Measurements from ENCODE around the gene DNAH1. TPM values are rescaled to one million over a fixed set of nuclear protein-coding genes. Genes with fewer than 3 reads are reported as not detected.

Gene DNAH1
- polyA plus RNA-seq, 1 donor, result 6.2 TPM

- no peak for DNase-seq
Observed at GRCh38 chr3:52359116-52359855, 43.2 kb downstream of the DNAH1 start.

DNA sequence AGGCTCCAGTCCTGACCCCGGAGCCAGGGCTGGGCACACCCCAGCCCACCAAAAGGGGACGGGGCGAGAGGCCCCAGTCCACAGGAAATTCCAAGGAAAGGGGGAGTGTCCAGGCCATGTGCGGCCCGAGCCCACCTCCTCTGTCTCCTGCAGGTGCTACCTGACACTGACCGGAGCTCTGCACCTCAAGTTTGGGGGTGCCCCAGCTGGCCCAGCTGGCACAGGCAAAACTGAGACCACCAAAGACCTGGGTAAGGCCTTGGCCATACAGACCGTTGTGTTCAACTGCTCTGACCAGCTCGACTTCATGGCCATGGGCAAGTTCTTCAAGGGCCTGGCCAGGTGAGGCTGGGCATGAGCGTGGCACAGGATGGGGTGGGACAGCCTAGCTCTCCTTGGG lies 44.9 kb downstream of the DNAH1 start:
- DNase-seq, result no peak

GRCh38 chr3:52361454-52361853 lies 45.3 kb downstream of the DNAH1 start:
- no peak for DNase-seq

GRCh38 chr3:52361898-52362297 lies 45.8 kb downstream of the DNAH1 start:
- DNase-seq, result no peak

GRCh38 chr3:52364322-52365035 lies 48.4 kb downstream of the DNAH1 start:
- DNase-seq, result no peak

DNA sequence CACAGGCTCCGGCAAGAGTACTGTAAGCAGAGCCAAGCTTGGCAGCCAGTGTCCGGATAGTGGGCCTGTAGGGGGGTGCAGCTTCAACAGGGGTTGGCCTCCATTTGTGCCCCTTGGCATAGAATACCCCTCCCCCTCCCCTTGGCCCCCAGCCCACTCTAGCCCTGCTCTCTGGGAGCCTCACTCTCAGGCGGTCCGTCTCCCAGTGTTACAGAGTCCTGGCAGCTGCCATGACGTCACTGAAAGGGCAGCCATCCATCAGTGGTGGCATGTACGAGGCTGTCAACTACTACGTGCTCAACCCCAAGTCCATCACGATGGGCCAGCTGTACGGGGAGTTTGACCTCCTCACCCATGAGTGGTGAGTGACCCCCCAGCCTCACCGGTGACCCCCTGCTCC lies 50.4 kb downstream of the DNAH1 start:
- DNase-seq, result no peak

DNA sequence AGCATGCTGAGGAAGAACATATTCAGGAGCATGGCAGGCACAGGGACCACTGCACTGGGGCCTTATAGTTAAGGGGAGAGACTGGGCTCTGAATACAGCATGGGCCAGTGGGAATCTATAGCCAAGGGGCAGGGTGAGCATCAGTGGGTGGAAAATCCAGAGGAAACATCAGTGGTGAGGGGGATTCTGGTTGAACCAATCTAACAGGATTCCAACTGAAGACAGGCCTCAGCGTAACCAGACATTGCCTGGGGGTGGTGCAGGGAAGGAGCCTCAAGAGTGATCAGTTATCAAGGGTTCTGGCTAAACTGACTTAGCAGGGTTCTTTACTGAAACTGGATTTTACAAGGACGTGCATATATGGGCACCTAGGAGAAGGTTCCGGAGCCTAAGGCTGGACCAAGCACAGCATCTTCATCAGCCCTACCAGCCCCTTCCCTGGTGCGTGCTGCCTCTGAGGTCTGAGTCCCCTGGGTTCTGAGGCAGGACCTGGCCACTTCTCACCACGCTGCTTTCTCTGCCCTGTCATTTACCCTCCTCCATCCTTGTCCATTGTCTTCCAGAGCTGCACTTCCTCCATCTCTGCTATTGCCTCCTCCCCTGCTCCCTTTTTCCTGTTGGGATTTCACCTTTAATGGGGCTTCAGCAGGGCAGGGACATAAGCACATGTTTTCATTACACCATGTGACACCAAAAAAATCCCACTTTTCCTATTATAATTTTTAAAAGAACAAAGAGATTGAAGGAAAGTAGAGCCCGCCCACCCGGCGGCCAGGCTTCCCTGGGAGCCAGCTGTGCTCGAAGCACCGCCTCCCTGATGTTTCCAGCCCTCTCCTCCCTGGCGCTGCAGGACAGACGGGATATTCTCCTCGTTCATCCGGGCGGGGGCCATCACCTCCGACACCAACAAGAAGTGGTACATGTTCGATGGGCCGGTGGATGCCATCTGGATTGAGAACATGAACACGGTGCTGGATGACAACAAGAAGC lies 52.1 kb downstream of the DNAH1 start:
- no peak for DNase-seq

DNA sequence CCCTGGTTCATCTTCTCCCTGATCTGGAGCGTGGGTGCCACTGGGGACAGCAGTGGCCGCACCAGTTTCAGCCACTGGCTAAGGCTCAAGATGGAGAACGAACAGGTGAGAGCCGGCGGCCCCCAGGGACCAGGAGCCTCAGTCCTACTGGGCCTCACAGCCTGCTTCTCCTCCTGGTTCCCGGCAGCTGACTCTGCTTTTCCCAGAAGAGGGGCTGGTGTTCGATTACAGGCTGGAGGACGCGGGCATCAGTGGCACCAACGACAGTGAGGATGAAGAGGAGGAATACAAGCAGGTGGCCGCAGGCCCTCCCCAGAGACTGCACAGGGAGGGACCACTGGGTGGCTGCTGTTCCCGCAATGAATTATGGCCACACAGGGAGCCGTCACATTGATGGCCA lies 54.4 kb downstream of the DNAH1 start:
- no peak for DNase-seq

DNA sequence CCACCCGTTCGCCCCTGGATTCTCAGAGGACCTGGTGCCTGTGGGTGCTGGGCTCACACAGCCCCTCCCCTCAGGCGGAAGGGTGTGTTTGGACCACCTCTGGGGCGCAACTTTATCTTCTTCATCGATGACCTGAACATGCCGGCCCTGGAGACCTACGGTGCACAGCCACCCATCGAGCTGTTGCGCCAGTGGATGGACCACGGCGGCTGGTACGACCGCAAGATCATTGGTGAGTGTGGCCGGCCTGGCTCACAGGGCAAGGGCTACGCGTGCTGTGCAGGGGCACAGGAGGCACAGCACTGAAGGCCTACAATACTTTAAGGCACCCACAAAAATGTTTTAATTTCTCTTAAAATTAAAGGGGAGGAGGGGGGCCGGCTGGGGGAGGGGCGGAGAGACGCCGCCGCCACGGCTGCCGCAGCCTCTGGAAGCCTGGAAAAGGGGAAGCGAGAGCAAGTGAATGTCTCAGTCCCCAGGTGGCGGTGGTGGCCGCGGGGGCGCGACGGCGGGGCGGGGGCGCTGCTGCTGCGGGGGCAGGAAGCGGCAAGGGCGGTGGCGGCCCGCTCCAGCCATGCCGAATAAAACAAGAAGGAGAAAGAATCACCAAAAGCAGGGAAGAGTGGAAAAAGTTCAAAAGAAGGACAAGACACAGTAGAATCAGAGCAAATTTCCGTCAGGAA lies 56.8 kb downstream of the DNAH1 start:
- DNase-seq, result no peak

DNA sequence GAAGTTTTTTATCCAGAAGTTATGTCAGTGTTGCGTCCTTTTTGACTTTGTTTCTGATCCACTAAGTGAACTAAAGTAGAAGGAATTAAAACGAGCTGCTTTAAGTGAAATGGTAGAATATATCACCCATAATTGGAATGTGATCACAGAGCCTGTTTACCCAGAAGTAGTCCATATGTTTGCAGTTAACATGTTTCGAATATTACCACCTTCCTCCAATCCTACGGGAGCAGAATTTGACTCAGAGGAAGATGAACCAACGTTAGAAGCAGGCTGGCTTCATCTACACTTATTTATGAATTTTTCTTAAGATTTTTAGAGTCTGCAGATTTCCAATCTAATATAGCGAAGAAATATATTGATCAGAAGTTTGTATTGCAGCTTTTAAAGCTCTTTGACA lies 57.6 kb downstream of the DNAH1 start:
- DNase-seq, result no peak

- no peak for DNase-seq
Observed at GRCh38 chr3:52374173-52374572, 58.1 kb downstream of the DNAH1 start.

- DNase-seq, result no peak
Observed at GRCh38 chr3:52379610-52380009, 63.5 kb downstream of the DNAH1 start.

GRCh38 chr3:52380023-52380422 lies 63.9 kb downstream of the DNAH1 start:
- no peak for DNase-seq

DNA sequence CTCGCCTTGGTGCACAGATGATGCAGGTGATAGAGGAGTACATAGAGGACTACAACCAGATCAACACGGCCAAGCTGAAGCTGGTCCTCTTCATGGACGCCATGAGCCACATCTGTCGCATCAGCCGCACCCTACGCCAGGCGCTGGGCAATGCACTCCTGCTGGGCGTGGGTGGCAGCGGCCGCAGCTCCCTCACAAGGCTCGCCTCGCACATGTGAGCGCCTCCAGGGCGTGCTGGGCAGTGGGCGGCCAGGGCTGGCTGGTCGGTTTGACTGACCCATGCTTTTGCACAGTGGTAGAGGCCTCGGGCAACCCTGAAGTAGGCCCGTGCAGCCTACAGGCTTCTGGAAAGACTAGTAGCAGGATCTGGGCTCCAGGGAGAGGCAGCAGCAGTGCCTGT lies 65.5 kb downstream of the DNAH1 start:
- DNase-seq, result no peak

DNA sequence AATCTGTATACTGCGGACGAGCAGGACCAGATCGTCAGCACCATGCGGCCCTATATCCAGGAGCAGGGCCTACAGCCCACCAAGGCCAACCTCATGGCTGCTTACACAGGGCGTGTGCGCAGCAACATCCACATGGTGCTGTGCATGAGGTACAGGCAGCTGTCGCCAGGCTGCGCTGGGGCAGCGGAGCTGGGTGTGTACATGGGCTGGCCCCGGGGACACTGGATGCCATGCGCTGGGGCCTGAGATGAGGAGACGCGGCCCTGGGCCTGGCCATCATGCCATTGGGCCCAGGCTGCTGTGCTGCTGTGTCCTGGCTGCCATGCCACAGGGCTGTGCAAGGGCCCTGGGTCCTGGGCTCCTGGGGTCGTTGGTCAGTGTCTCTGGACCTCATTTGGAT lies 67.3 kb downstream of the DNAH1 start:
- DNase-seq, result no peak

DNA sequence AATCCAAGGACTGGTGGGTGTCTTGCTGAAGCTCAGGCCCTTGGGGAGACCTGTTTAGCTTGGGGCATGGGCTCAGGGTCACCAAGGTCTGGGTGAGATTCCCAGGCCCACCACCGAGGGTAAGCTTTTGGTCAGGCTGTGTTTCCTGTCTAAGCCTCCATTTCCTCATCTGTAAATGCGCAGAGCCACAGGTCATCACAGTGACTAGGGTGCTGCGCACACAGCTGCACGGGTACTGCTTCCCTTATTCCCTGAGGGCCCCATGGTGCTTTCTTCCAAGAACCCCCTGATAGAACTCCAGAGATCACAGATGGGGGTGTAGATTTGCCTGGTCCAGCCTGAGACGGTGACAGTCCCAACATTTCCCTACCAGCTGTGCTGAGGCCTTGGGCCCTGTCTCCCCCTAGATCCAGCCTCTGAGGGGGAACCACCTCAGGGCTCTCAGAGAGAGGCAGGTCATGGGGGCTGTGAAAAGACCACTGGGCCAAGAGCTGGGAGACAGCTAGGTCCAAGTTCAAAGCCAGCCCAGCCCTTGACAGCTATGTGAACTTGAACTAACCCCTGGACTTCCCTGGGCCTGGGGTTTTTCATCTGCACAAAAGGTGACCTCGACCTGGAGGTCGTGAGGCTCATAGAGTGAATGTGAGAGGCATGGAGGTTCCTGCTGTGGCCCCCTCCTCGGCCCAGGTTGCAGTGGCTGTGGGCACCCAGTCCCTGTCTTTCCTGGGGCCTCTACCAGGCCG lies 68.1 kb downstream of the DNAH1 start:
- DNase-seq, result no peak

- no peak for DNase-seq
Observed at GRCh38 chr3:52385157-52385556, 69.0 kb downstream of the DNAH1 start.

DNA sequence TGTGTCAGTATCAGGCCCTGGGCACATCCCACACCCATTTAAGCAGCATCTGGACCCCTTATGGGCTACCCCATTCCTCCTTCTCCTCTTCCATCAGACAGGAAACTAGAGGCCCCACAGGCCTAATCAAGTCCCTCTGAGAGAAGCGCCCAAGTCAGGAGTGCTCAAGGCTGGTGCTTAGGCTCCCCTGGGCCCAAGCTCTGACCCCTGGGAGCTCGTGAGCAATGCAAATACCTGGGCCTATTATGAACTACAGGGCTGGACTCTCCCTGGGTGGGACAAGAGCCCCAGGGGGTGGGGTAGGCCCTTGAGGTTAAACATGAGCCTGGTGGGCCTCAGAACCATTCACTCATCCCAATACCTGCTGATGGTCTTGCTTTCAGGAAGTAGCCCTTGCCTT lies 71.4 kb downstream of the DNAH1 start:
- DNase-seq, result no peak

DNA sequence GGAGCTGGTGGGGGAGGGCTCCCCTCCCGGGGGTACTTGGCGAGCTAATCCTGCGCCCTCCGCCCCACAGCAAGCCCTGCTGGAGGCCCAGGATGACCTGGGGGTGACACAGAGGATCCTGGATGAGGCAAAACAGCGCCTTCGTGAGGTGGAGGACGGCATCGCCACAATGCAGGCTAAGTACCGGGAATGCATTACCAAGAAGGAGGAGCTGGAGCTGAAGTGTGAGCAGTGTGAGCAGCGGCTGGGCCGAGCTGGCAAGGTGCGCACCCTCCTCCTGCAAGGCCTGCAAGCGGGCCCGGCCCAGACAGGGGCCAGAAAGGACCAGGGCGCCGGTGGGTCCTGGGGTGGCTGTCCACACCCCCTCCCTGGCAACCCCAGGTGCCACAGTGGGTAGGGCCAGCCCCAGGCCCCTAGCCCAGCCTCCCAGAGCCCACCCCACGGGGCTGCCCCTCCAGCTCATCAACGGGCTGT lies 72.3 kb downstream of the DNAH1 start:
- no peak for DNase-seq

DNA sequence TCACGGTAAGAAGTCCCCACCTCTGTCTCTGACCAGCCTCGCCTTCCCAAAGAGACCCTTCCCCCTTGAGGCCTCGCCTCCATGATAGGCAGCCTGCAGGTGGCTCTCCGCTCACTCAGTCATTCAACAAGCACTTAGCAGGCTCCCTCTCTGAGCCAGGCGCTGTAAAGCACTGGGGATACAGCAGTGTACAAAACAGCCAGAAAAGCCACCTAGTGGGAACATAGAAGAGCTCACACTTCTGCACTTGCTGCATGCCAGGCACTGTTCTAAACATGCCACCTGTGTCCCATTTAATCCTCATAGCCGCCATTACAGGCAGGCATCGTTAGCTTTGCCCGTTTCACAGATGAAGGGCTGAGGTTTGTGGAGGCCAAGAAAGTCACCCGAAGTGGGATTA lies 72.8 kb downstream of the DNAH1 start:
- DNase-seq, result no peak

GRCh38 chr3:52391096-52391495 lies 75.0 kb downstream of the DNAH1 start:
- no peak for DNase-seq

All from hindlimb muscle (tissue), 1 donor.